ENCODE measurements around the gene WBP4.
"Not testable (repeated sequence)": the region's sequence is repeated elsewhere in the genome, so short reads cannot be mapped to it uniquely, and the experiment has no call there.

Gene WBP4

DNA sequence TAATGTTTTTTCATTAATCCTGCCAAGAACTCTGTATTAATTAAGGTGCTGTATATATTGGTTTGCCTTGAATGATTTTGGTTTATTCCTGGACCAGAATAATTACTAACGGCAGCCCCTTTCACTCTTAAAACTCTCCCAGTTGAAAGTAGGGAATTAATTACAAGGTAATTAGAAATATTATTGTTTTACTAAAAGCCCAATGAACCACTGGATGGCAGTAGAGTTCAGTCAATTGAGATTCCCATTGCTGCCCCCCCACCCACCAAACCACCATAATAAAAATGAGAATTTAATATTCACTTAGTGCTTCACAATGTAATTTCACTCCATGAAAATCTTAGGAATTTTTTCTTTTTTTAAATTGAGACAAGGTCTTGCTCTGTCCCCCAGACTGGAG, 13.7 kb downstream of the WBP4 start:
- DNase-seq (ENCODE audit: low spot score) (no peak), ATAC-seq (ENCODE audit: low read depth) (no peak)
- Histone ChIP-seq H3K9me3 (ENCODE audit: severe bottlenecking) (no peaks in the 10 kb centered on the region), H3K36me3 (ENCODE audit: low read depth) (peaks cover 79% of the 10 kb centered on the region), H3K27ac (ENCODE audit: poor library complexity, severe bottlenecking) (no peak overlapping the region), H3K4me1 (ENCODE audit: insufficient read depth, poor library complexity, severe bottlenecking) (no peaks in the 10 kb centered on the region), H3K27me3 (ENCODE audit: insufficient read depth, poor library complexity, severe bottlenecking) (no peaks in the 10 kb centered on the region), H3K4me3 (ENCODE audit: severe bottlenecking) (no peak overlapping the region)
- TF ChIP-seq, protein P1, sequence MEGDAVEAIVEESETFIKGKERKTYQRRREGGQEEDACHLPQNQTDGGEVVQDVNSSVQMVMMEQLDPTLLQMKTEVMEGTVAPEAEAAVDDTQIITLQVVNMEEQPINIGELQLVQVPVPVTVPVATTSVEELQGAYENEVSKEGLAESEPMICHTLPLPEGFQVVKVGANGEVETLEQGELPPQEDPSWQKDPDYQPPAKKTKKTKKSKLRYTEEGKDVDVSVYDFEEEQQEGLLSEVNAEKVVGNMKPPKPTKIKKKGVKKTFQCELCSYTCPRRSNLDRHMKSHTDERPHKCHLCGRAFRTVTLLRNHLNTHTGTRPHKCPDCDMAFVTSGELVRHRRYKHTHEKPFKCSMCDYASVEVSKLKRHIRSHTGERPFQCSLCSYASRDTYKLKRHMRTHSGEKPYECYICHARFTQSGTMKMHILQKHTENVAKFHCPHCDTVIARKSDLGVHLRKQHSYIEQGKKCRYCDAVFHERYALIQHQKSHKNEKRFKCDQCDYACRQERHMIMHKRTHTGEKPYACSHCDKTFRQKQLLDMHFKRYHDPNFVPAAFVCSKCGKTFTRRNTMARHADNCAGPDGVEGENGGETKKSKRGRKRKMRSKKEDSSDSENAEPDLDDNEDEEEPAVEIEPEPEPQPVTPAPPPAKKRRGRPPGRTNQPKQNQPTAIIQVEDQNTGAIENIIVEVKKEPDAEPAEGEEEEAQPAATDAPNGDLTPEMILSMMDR (IDR thresholded peaks at IDR 0.05; ENCODE audit: poor library complexity, severe bottlenecking) = peak; percentile 73

DNA sequence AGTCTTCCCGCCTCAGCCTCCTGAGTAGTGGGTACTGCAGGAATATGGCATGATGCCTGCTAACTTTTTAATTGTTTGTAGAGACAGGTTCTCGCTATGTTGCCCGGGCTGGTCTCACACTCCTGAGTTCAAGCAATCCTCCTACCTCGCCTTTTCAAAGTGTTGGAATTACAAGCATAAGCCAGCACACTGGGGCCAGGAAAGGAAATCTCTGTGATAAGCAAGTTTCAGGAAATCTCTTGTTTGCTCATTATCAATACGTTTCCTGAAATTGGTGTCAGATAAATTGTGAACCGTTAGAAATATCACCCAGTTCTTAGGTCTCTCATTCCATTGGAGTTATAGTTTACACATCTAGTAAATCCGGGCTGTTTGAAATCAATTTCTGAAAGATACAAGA, 14.2 kb downstream of the WBP4 start:
- Histone ChIP-seq H3K9me3 (ENCODE audit: severe bottlenecking) (no peaks in the 10 kb centered on the region), H3K27me3 (ENCODE audit: insufficient read depth, poor library complexity, severe bottlenecking) (no peaks in the 10 kb centered on the region), H3K4me1 (ENCODE audit: insufficient read depth, poor library complexity, severe bottlenecking) (no peaks in the 10 kb centered on the region), H3K27ac (ENCODE audit: poor library complexity, severe bottlenecking) (no peak overlapping the region), H3K4me3 (ENCODE audit: severe bottlenecking) (no peak overlapping the region), H3K36me3 (ENCODE audit: low read depth) (peaks cover 79% of the 10 kb centered on the region)
- TF ChIP-seq, protein P1 (IDR thresholded peaks at IDR 0.05; ENCODE audit: poor library complexity, severe bottlenecking) = no peak
- ATAC-seq (ENCODE audit: low read depth) (no peak), DNase-seq (ENCODE audit: low spot score) (no peak)

DNA sequence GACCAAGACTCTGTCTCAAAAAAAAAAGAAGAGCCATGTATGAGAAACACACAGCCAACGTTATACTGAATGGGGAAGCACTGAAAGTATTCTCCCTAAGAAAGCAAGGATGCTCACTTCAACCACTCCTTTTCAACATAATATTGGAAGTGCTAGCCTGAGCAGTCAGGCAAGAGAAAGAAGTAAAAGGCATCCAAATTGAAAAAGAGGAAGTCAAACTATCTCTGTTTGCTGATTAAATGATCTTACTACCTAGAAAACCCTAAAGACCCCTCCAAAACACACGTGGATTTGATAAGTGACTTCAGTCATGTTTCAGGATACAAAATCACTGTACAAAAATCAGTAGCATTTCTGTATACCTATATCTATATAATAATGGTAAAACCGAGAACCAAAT, 16.2 kb downstream of the WBP4 start:
- no peak overlapping the region for H3K4me3 ChIP-seq (ENCODE audit: severe bottlenecking)
- ATAC-seq (ENCODE audit: low read depth) = no peak
- TF ChIP-seq, protein P1 (IDR thresholded peaks at IDR 0.05; ENCODE audit: poor library complexity, severe bottlenecking) = no peak
- peaks cover 73% of the 10 kb centered on the region for H3K36me3 ChIP-seq (ENCODE audit: low read depth)
- DNase-seq (ENCODE audit: low spot score) = no peak
- no peak overlapping the region for H3K27ac ChIP-seq (ENCODE audit: poor library complexity, severe bottlenecking)
- no peaks in the 10 kb centered on the region for H3K9me3 ChIP-seq (ENCODE audit: severe bottlenecking)
- no peaks in the 10 kb centered on the region for H3K27me3 ChIP-seq (ENCODE audit: insufficient read depth, poor library complexity, severe bottlenecking)
- H3K4me1 ChIP-seq (ENCODE audit: insufficient read depth, poor library complexity, severe bottlenecking) = no peaks in the 10 kb centered on the region

DNA sequence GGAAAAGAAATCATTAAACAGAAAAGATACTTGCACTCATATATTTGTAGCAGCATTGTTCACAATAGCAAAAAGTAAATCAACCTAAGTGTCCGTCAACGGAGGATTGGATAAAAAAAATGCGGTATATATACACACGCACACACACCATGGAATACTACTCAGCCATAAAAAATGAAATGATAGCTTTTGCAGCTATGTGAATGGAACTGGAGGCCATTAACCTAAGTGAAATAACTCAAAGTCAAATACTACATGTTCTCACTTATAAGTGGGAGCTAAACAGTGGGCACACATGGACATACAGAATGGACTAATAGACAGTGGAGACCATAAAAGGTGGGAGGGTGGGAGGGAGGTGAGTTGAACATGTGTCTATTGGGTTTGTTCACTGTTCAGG, 18.4 kb downstream of the WBP4 start:
- no peak for ATAC-seq (ENCODE audit: low read depth)
- TF ChIP-seq, protein P1 (IDR thresholded peaks at IDR 0.05; ENCODE audit: poor library complexity, severe bottlenecking) = no peak
- peaks cover 66% of the 10 kb centered on the region for H3K36me3 ChIP-seq (ENCODE audit: low read depth)
- no peak for DNase-seq (ENCODE audit: low spot score)
- H3K27me3 ChIP-seq (ENCODE audit: insufficient read depth, poor library complexity, severe bottlenecking) = no peaks in the 10 kb centered on the region
- H3K4me1 ChIP-seq (ENCODE audit: insufficient read depth, poor library complexity, severe bottlenecking) = no peaks in the 10 kb centered on the region
- no peak overlapping the region for H3K27ac ChIP-seq (ENCODE audit: poor library complexity, severe bottlenecking)
- no peak overlapping the region for H3K4me3 ChIP-seq (ENCODE audit: severe bottlenecking)
- H3K9me3 ChIP-seq (ENCODE audit: severe bottlenecking) = no peaks in the 10 kb centered on the region

DNA sequence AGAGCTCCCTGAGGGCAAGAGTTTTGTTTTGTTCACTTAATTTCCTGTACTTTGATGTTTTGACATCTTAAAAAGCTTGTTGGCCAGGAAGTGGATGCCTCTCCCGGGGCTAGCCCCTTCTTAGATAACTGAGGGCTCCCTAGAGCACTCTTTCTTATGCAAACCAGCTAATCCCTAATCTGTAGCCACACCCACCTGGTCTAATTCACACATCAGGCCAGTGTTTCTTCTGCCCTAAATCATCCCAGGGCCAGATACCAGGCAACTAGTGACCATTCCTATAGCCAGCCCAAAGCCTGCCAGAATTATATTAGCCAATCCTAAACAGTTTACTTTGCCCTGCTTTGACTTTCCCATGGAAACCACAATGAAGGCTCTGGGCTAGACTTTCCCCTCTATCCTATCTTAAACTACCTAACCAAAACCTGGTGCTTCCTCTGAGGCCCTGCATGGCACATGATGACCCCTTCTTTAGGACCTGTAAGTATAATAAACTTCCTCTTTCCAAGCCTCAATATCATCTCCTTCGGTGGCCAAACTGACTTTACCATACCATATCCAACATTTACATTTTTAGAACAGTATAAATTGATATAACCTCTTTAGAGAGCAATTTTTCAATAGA, 24.8 kb downstream of the WBP4 start:
- TF ChIP-seq, protein P1 (IDR thresholded peaks at IDR 0.05; ENCODE audit: poor library complexity, severe bottlenecking) = no peak
- no peak for DNase-seq (ENCODE audit: low spot score)
- no peak for ATAC-seq (ENCODE audit: low read depth)
- Histone ChIP-seq H3K9me3 (ENCODE audit: severe bottlenecking) (no peaks in the 10 kb centered on the region), H3K36me3 (ENCODE audit: low read depth) (peaks cover 17% of the 10 kb centered on the region; the same call in 1 of the 2 replicates), H3K4me3 (ENCODE audit: severe bottlenecking) (no peak overlapping the region), H3K4me1 (ENCODE audit: insufficient read depth, poor library complexity, severe bottlenecking) (no peaks in the 10 kb centered on the region), H3K27me3 (ENCODE audit: insufficient read depth, poor library complexity, severe bottlenecking) (no peaks in the 10 kb centered on the region), H3K27ac (ENCODE audit: poor library complexity, severe bottlenecking) (no peak overlapping the region)

DNA sequence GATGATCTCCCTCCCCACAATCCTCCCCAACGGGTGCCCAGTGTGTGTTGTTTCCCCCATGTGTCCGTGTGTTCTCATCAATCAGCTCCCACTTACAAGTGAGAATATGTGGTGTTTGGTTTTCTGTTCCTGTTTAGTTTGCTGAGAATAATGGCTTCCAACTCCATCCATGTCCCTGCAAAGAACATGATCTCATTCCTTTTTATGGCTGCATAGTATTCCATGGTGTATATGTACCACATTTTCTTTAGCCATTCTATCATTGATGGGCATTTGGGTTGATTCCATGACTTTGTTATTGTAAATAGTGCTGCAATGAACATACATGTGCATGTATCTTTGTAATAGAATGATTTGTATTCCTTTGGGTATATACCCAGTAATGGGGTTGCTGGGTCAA, 34.4 kb downstream of the WBP4 start:
- not testable (repeated sequence) for H3K36me3 ChIP-seq (ENCODE audit: low read depth); H3K4me1 ChIP-seq (ENCODE audit: insufficient read depth, poor library complexity, severe bottlenecking); H3K27ac ChIP-seq (ENCODE audit: poor library complexity, severe bottlenecking); H3K27me3 ChIP-seq (ENCODE audit: insufficient read depth, poor library complexity, severe bottlenecking); H3K9me3 ChIP-seq (ENCODE audit: severe bottlenecking); ATAC-seq (ENCODE audit: low read depth); H3K4me3 ChIP-seq (ENCODE audit: severe bottlenecking); DNase-seq (ENCODE audit: low spot score)

Measured in RWPE2 (cell line).